Fibroblast of the aortic adventitia (primary cell): ENCODE results near the gene SLC25A33. TPM values are rescaled to one million over a fixed set of nuclear protein-coding genes. Genes with fewer than 3 reads are reported as not detected.

Experiments used
- DNase-seq: peaks from one replicate; pipeline ENCODE4 v3.0.0-alpha.2; 2010; ENCODE audit warnings: low read depth
- H3K4me3 ChIP-seq: 2 replicates; pipeline ENCODE4 v1.5.1; 2011; ENCODE audit warnings: low read depth, mild to moderate bottlenecking, control low read depth, low read length, moderate library complexity
- CTCF ChIP-seq: IDR thresholded peaks from 2 replicates; pipeline ENCODE4 v1.5.1; 2011; ENCODE audit warnings: mild to moderate bottlenecking, low read length, control low read depth, inconsistent platforms; ENCODE audit not compliant: insufficient read depth
- total RNA-seq: library from RNA; depleted of rRNA; stranded (reverse); fragments of >200 nt; gene quantifications from 2 replicates; pipeline ENCODE4 v1.2.3, GENCODE V29; 2012; ENCODE audit warnings: low replicate concordance

SLC25A33 gene
- total RNA-seq, 1 donor, result 4.7 TPM

GRCh38 chr1:9605946-9606455 lies 66.7 kb downstream of the SLC25A33 start:
- H3K4me3 ChIP-seq, result no peak overlapping the region
- DNase-seq, result no peak
- TF ChIP-seq CTCF, result no peak

GRCh38 chr1:9606458-9606857 lies 67.2 kb downstream of the SLC25A33 start:
- DNase-seq, result no peak
- no peak overlapping the region for H3K4me3 ChIP-seq
- TF ChIP-seq CTCF, result no peak

- no peak overlapping the region for H3K4me3 ChIP-seq
- TF ChIP-seq CTCF, result no peak
- no peak for DNase-seq
Measured at GRCh38 chr1:9606948-9607347, 67.7 kb downstream of the SLC25A33 start.

- TF ChIP-seq CTCF, result no peak
- no peak for DNase-seq
- H3K4me3 ChIP-seq, result no peak overlapping the region
Measured at GRCh38 chr1:9607352-9607751, 68.1 kb downstream of the SLC25A33 start.

GRCh38 chr1:9609998-9610397 lies 70.7 kb downstream of the SLC25A33 start:
- H3K4me3 ChIP-seq, result no peak overlapping the region
- no peak for DNase-seq

GRCh38 chr1:9610548-9610947 lies 71.3 kb downstream of the SLC25A33 start:
- no peak for TF ChIP-seq CTCF
- no peak overlapping the region for H3K4me3 ChIP-seq
- no peak for DNase-seq

More at GRCh38 chr1:9609998-9610397, 70.7 kb downstream of the SLC25A33 start:
- TF ChIP-seq CTCF, result no peak

- TF ChIP-seq CTCF, result no peak
- no peak overlapping the region for H3K4me3 ChIP-seq
- DNase-seq, result no peak
Measured at GRCh38 chr1:9611716-9612115, 72.5 kb downstream of the SLC25A33 start.
